H1 (cell line): ENCODE results near the gene BAIAP2. TPM values are rescaled to one million over a fixed set of nuclear protein-coding genes. Genes with fewer than 3 reads are reported as not detected.

ENCODE experiments used
- CTCF ChIA-PET: fragments of 300-600 bp; sonication (Branson Sonifier 250); formaldehyde crosslinking; loops from one replicate; lab custom pipeline; 2021; ENCODE audit not compliant: partially characterized antibody; lab: Charles Lee
- POLR2A ChIA-PET: fragments of 300-600 bp; sonication (Branson Sonifier 250); formaldehyde crosslinking; loops from one replicate; lab custom pipeline; 2021; ENCODE audit warnings: inconsistent platforms; ENCODE audit not compliant: partially characterized antibody; lab: Charles Lee
- DNase-seq, 2 experiments: peaks; one replicate each; pipeline versions ENCODE4 v3.0.0 to v3.0.0-alpha.2; 2010 to 2022; ENCODE audit warnings: low spot score in 2 of 2, low read depth in 1 of 2, mixed read lengths in 1 of 2
- FAIRE-seq: peaks from 2 replicates; lab custom pipeline; 2011; peaks lifted over from hg19 to GRCh38; lab: Jason Lieb, UNC
- H2AFZ ChIP-seq: 2 replicates; pipeline ENCODE4 v1.8.1; 2012; ENCODE audit warnings: low read length, inconsistent platforms
- H2AK5ac ChIP-seq: 2 replicates; pipeline ENCODE4 v1.6.1; 2013; ENCODE audit warnings: low read depth, low read length
- H2BK120ac ChIP-seq: replicated peaks from 2 replicates; pipeline ENCODE3; 2013; ENCODE audit warnings: low read depth, low read length, inconsistent platforms
- H2BK12ac ChIP-seq: 2 replicates; pipeline ENCODE4 v1.6.1; 2013; ENCODE audit warnings: low read depth, low read length
- H2BK15ac ChIP-seq: 2 replicates; pipeline ENCODE4 v1.6.1; 2013; ENCODE audit warnings: low read length
- H2BK20ac ChIP-seq: 2 replicates; pipeline ENCODE4 v1.6.1; 2013; ENCODE audit warnings: low read length
- H2BK5ac ChIP-seq: 2 replicates; pipeline ENCODE4 v1.6.1; 2013; ENCODE audit warnings: low read depth, low read length
- H3K14ac ChIP-seq: 2 replicates; pipeline ENCODE4 v1.6.1; 2013; ENCODE audit warnings: inconsistent platforms; ENCODE audit not compliant: insufficient read length
- H3K18ac ChIP-seq: 2 replicates; pipeline ENCODE4 v1.6.1; 2013; ENCODE audit warnings: low read length; ENCODE audit errors: extremely low read depth
- H3K23ac ChIP-seq: 2 replicates; pipeline ENCODE4 v1.6.1; 2013; ENCODE audit warnings: inconsistent platforms; ENCODE audit not compliant: insufficient read length
- H3K23me2 ChIP-seq: 2 replicates; pipeline ENCODE4 v1.6.1; 2013; ENCODE audit warnings: low read depth, low read length
- H3K27ac ChIP-seq: 2 replicates; pipeline ENCODE4 v1.6.1; 2011; ENCODE audit warnings: low read depth, low read length, inconsistent platforms
- H3K27me3 ChIP-seq, 4 experiments: replicated peaks in 1 of 4; 1 replicate in 1 of 4; 2 replicates in 3 of 4; pipeline versions ENCODE4 v1.6.1 to v1.8.1; 2011 to 2013; ENCODE audit warnings: low read length in 3 of 4, mild to moderate bottlenecking in 3 of 4, inconsistent platforms in 2 of 4, mixed read lengths in 2 of 4, moderate library complexity in 1 of 4; ENCODE audit not compliant: control insufficient read depth in 3 of 4, insufficient read depth in 3 of 4; ENCODE audit errors: extremely low read depth in 1 of 4
- H3K36me3 ChIP-seq, 4 experiments: 2 replicates each; pipeline versions ENCODE4 v1.6.1 to v1.8.1; 2011 to 2013; ENCODE audit warnings: mild to moderate bottlenecking in 4 of 4, low read length in 3 of 4, moderate library complexity in 2 of 4, control low read depth in 1 of 4, inconsistent platforms in 1 of 4; ENCODE audit not compliant: insufficient read depth in 4 of 4, control insufficient read depth in 2 of 4
- H3K4ac ChIP-seq: replicated peaks from 2 replicates; pipeline ENCODE3; 2013; ENCODE audit warnings: low read length, low read depth, mixed read lengths, inconsistent platforms; ENCODE audit not compliant: insufficient read length
- H3K4me1 ChIP-seq, 4 experiments: replicated peaks in 1 of 4; 1 replicate in 1 of 4; 2 replicates in 3 of 4; pipeline versions ENCODE4 v1.6.1 to v1.8.1; 2011 to 2013; ENCODE audit warnings: low read length in 3 of 4, inconsistent platforms in 2 of 4, mixed read lengths in 1 of 4; ENCODE audit not compliant: insufficient read depth in 4 of 4, control insufficient read depth in 3 of 4
- H3K4me2 ChIP-seq, 2 experiments: 2 replicates each; pipeline versions ENCODE4 v1.6.1 to v1.8.1; 2011 to 2013; ENCODE audit warnings: low read depth in 2 of 2, low read length in 2 of 2, control low read depth in 1 of 2, inconsistent platforms in 1 of 2, mild to moderate bottlenecking in 1 of 2; ENCODE audit not compliant: insufficient read depth in 1 of 2
- H3K4me3 ChIP-seq, 4 experiments: fragments of 200-600, 300-600 bp in 1 of 4; sonication (generic), shearing (Covaris generic), sonication (Bioruptor Twin) in 1 of 4; 2 replicates each; pipeline versions ENCODE4 v1.5.1 to v1.8.1; 2011 to 2016; ENCODE audit warnings: low read length in 4 of 4, low read depth in 3 of 4, control low read depth in 2 of 4, inconsistent platforms in 2 of 4, mild to moderate bottlenecking in 2 of 4, mixed read lengths in 1 of 4, moderate library complexity in 1 of 4; ENCODE audit not compliant: insufficient read depth in 2 of 4; ENCODE audit errors: extremely low read depth in 1 of 4
- H3K56ac ChIP-seq: replicated peaks from 2 replicates; pipeline ENCODE3; 2013; ENCODE audit warnings: low read depth, mild to moderate bottlenecking, mixed read lengths, low read length, inconsistent platforms; ENCODE audit not compliant: insufficient read length
- H3K79me1 ChIP-seq: 2 replicates; pipeline ENCODE4 v1.6.1; 2013; ENCODE audit warnings: low read depth, low read length, control low read depth
- H3K79me2 ChIP-seq, 2 experiments: 2 replicates each; pipeline versions ENCODE4 v1.6.1 to v1.8.1; 2012 to 2013; ENCODE audit warnings: low read length in 2 of 2, mild to moderate bottlenecking in 2 of 2, inconsistent platforms in 1 of 2; ENCODE audit not compliant: insufficient read depth in 2 of 2, control insufficient read depth in 1 of 2
- H3K9ac ChIP-seq, 4 experiments: replicated peaks in 1 of 4; 1 replicate in 1 of 4; 2 replicates in 3 of 4; pipeline versions ENCODE4 v1.6.1 to v1.8.1; 2011 to 2013; ENCODE audit warnings: low read depth in 3 of 4, low read length in 3 of 4, control low read depth in 2 of 4, mild to moderate bottlenecking in 2 of 4, moderate library complexity in 2 of 4, inconsistent platforms in 1 of 4; ENCODE audit errors: extremely low read depth in 1 of 4
- H3K9me3 ChIP-seq, 2 experiments: 2 replicates each; pipeline versions ENCODE4 v1.6.1 to v1.8.1; 2012 to 2013; ENCODE audit warnings: mild to moderate bottlenecking in 2 of 2, moderate library complexity in 2 of 2, control low read depth in 1 of 2, inconsistent platforms in 1 of 2, low read depth in 1 of 2, low read length in 1 of 2, mixed read lengths in 1 of 2; ENCODE audit not compliant: insufficient read depth in 2 of 2
- H4K20me1 ChIP-seq, 2 experiments: replicated peaks in 1 of 2; 2 replicates each; pipeline versions ENCODE3 to v1.8.1; 2011 to 2013; ENCODE audit warnings: inconsistent platforms in 2 of 2, low read length in 2 of 2, mild to moderate bottlenecking in 1 of 2; ENCODE audit not compliant: insufficient read depth in 2 of 2, control insufficient read depth in 1 of 2
- H4K5ac ChIP-seq: 2 replicates; pipeline ENCODE4 v1.6.1; 2013; ENCODE audit warnings: low read length, low read depth, mixed read lengths, inconsistent platforms; ENCODE audit not compliant: insufficient read length
- H4K8ac ChIP-seq: 2 replicates; pipeline ENCODE4 v1.8.0; 2013; ENCODE audit warnings: mild to moderate bottlenecking, moderate library complexity, low read length, inconsistent platforms; ENCODE audit not compliant: insufficient read depth; ENCODE audit errors: extremely low read depth
- H4K91ac ChIP-seq: replicated peaks from 2 replicates; pipeline ENCODE3; 2013; ENCODE audit warnings: low read length, mixed read lengths, inconsistent platforms; ENCODE audit not compliant: insufficient read length
- BCL11A ChIP-seq, 2 experiments: IDR thresholded peaks; one replicate each; pipeline ENCODE4 v1.6.1; 2011; ENCODE audit warnings: low read depth in 2 of 2, low read length in 2 of 2, mild to moderate bottlenecking in 2 of 2
- CBX5 ChIP-seq: fragments of 300-800, 300-1000 bp; sonication (generic); IDR thresholded peaks from 2 replicates; pipeline ENCODE4 v1.7.1; 2016; ENCODE audit warnings: antibody characterized with exemption, low read length, low read depth
- CTBP2 ChIP-seq: IDR thresholded peaks from 2 replicates; pipeline ENCODE4 v1.7.0; 2011; ENCODE audit warnings: borderline replicate concordance, mild to moderate bottlenecking, moderate library complexity, mixed read lengths, low read length; ENCODE audit not compliant: insufficient read depth, insufficient read length
- KDM5A ChIP-seq: fragments of 200-600 bp; IDR thresholded peaks from 2 replicates; pipeline ENCODE4 v1.7.1; 2012; ENCODE audit warnings: mild to moderate bottlenecking, low read length, inconsistent platforms, mixed read lengths
- TEAD4 ChIP-seq: IDR thresholded peaks from 2 replicates; pipeline ENCODE4 v1.6.1; 2012; ENCODE audit warnings: low read depth, low read length, inconsistent platforms, mixed read lengths
- YY1 ChIP-seq: IDR thresholded peaks from 2 replicates; pipeline ENCODE4 v1.6.1; 2011; ENCODE audit warnings: low read depth, mild to moderate bottlenecking, low read length
- WGBS, 2 experiments: shearing (Covaris generic) in 1 of 2; methylation state at CpG; one replicate each; pipeline versions ENCODE4 v1.1.6 to v1.1.7; 2013 to 2015; ENCODE audit warnings: low lambda C conversion rate in 2 of 2, mixed read lengths in 2 of 2, inconsistent platforms in 1 of 2, low coverage in 1 of 2, missing lambda C conversion rate in 1 of 2; ENCODE audit not compliant: insufficient replicate concordance in 2 of 2, insufficient coverage in 1 of 2, insufficient read length in 1 of 2; ENCODE audit errors: extremely low coverage in 1 of 2, missing lambda C conversion rate in 1 of 2; 5-methylcytosine and 5-hydroxymethylcytosine counted together
- polyA plus RNA-seq, 7 experiments: library from polyadenylated mRNA; depleted of rRNA in 3 of 7; stranded (reverse) in 5 of 7; unstranded in 2 of 7; fragments of >200 nt in 5 of 7; fragments of 200-250 nt in 2 of 7; gene quantifications; 1 replicate in 5 of 7; 2 replicates in 1 of 7; 4 replicates in 1 of 7; pipeline versions ENCODE4 v1.2.1 to v1.2.3, GENCODE V29; 2011 to 2013; ENCODE audit warnings: missing spikeins in 2 of 7, mixed read lengths in 2 of 7
- total RNA-seq: library from RNA; stranded (reverse); fragmentation: NEBNext Ultra II Directional; extraction: Animal tissue kit (Norgen Biotek cat#: 25700); gene quantifications from 2 replicates; pipeline ENCODE4 v1.2.1, GENCODE V29; 2021

BAIAP2 gene
- total and polyA plus RNA-seq, 2 of the 8 experiments (the other 6 are each of a cell fraction or from before 2014, with no cell fraction given): 10.0 to 22.8 TPM

DNA sequence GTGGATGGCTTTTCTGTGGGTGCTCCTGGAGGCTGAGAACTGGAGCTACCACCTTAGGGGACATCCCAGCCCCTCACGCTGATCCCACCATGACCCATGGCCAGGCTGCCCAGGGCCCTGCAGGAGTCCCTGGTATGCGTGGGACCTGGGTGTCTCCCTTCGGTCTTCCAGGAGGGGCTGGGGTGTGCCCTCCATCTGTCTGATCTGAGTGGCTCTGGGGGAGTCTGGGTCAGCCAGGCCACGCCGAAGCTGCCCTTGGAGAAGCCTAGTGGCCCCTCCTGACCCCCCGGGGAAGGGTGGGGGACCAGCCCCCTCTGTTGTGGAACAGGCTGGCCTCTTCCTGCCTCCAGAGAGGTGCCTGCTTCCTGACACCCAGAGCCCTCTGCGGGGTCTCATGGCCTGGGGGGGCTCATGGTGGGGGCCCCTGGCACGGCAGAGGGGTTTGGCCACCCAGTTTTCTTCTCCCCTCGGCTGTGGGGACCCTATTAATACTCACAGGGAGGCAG, 10.7 kb downstream of the BAIAP2 start:
- no peak overlapping the region for H3K4ac ChIP-seq
- no peak overlapping the region for H2BK15ac ChIP-seq
- TF ChIP-seq BCL11A (IDR thresholded peaks at IDR 0.05; ENCODE audit: low read depth in 2 of 2, low read length in 2 of 2): no peak
- no peak for TF ChIP-seq YY1
- TF ChIP-seq CBX5: no peak
- no peak for TF ChIP-seq TEAD4
- TF ChIP-seq CTBP2: no peak
- no peak for TF ChIP-seq KDM5A
- no peak for DNase-seq
- no peak overlapping the region for H3K9ac ChIP-seq
- no peaks in the 10 kb centered on the region for H3K23me2 ChIP-seq
- no peaks in the 10 kb centered on the region; a peak in 1 of 8 replicates for H3K36me3 ChIP-seq
- ChIA-PET POLR2A (interaction anchor here (0.7 to 9.0 kb wide), 4 partner anchors 9 to 199 kb away, joined by 3 to 42 read pairs (median 6); partner anchors contain the start of gene BAIAP2), CTCF (interaction anchor here (0.7 to 15.3 kb wide), 8 partner anchors 9 to 57 kb away, joined by 3 to 103 read pairs (median 5); no protein-coding TSS in a partner anchor)
- no peak overlapping the region for H3K56ac ChIP-seq
- H2BK20ac ChIP-seq: no peak overlapping the region
- no peak overlapping the region for H3K14ac ChIP-seq
- no peak for FAIRE-seq
- H4K5ac ChIP-seq: no peak overlapping the region
- H3K9me3 ChIP-seq: no peaks in the 10 kb centered on the region
- H3K79me2 ChIP-seq: peaks cover 0 to 27% of the 10 kb centered on the region in 2 experiments; a peak in 1 of 4 replicates
- H4K8ac ChIP-seq: no peak overlapping the region; the same call in 1 of the 2 replicates
- no peak overlapping the region for H3K4me2 ChIP-seq
- no peak overlapping the region for H3K23ac ChIP-seq
- no peak overlapping the region for H3K18ac ChIP-seq
- H3K27me3 ChIP-seq: no peaks in the 10 kb centered on the region
- 88% methylated on average over 7 of the region's 9 CpGs; no CpG with 5 or more reads in 1 of the 2 experiments for WGBS, 2 experiments
- H2BK5ac ChIP-seq: no peak overlapping the region
- H3K27ac ChIP-seq: no peak overlapping the region
- peaks cover 20% of the 10 kb centered on the region for H3K79me1 ChIP-seq
- no peak overlapping the region for H2AFZ ChIP-seq
- H2BK12ac ChIP-seq: no peak overlapping the region; the same call in 1 of the 2 replicates
- peaks cover 0 to 5% (median under 1%) of the 10 kb centered on the region in 4 experiments; a peak in 5 of 7 replicates for H3K4me1 ChIP-seq
- no peak overlapping the region for H2AK5ac ChIP-seq
- H3K4me3 ChIP-seq: no peak overlapping the region
- no peak overlapping the region for H2BK120ac ChIP-seq
- peaks cover 2 to 18% of the 10 kb centered on the region in 2 experiments for H4K20me1 ChIP-seq
- no peak overlapping the region for H4K91ac ChIP-seq
